Testis (tissue), 3 donors: Measurements from ENCODE around the gene MLXIPL. TPM values are rescaled to one million over a fixed set of nuclear protein-coding genes. Genes with fewer than 3 reads are reported as not detected.

Source experiments
- DNase-seq: peaks from one replicate; pipeline ENCODE4 v3.0.0-alpha.2; 2019
- H3K27ac ChIP-seq, 2 donors: fragments of 200-600 bp; sonication (generic); one replicate each; pipeline ENCODE4 v1.5.1; 2019
- H3K27me3 ChIP-seq: fragments of 200-600 bp; sonication (generic); one replicate; pipeline ENCODE4 v1.5.1; 2019
- H3K36me3 ChIP-seq: fragments of 200-600 bp; sonication (generic); one replicate; pipeline ENCODE4 v1.5.1; 2017; ENCODE audit warnings: low read depth; ENCODE audit errors: missing control alignments
- H3K4me1 ChIP-seq: fragments of 200-600 bp; sonication (generic); one replicate; pipeline ENCODE4 v1.5.1; 2019
- H3K4me3 ChIP-seq, 2 donors: fragments of 200-600 bp; sonication (generic); one replicate each; pipeline ENCODE4 v1.5.1; 2017 to 2019
- H3K9me3 ChIP-seq: fragments of 200-600 bp; sonication (generic); one replicate; pipeline ENCODE4 v1.5.1; 2017
- POLR2A ChIP-seq: fragments of 450-650 bp; IDR thresholded peaks from one replicate; pipeline ENCODE4 v1.6.1; 2017; ENCODE audit warnings: antibody characterized with exemption, mild to moderate bottlenecking, moderate library complexity
- WGBS, 2 donors: methylation state at CpG; one replicate each; pipeline ENCODE4 v1.1.5; 2018; 5-methylcytosine and 5-hydroxymethylcytosine counted together
- intact Hi-C: fragments of 100-400 bp; cut with DNase I; formaldehyde crosslinking; loops from one replicate; pipeline ENCODE4 v1.15.1; 2023; ENCODE audit warnings: low total_unique reads
- polyA plus RNA-seq: library from polyadenylated mRNA; stranded (reverse); fragments of 350-450 nt; fragmentation: Illumina TruSeq; extraction: RNeasy Lipid Tissue Mini Kit (QIAGEN cat#74804); gene quantifications from one replicate; pipeline ENCODE4 v1.2.3, GENCODE V29; 2014; ENCODE audit warnings: low read depth, low replicate concordance; ENCODE audit not compliant: insufficient read depth
- total RNA-seq, 2 donors: library from RNA; depleted of rRNA; stranded (reverse); fragments of >200 nt; gene quantifications; one replicate each; pipeline ENCODE4 v1.2.3, GENCODE V29; 2016
- TF ChIP-seq, protein P1 (sequence below), 3 experiments: fragments of 450-650 bp in 2 of 3; fragments of 200-600 bp in 1 of 3; sonication (generic) in 1 of 3; IDR thresholded peaks; one replicate each; pipeline ENCODE4 v1.5.1; 2016 to 2019; ENCODE audit warnings: antibody characterized with exemption in 3 of 3, mild to moderate bottlenecking in 2 of 3, moderate library complexity in 1 of 3

MLXIPL gene
- total and polyA plus RNA-seq, 3 donors from 2014 or later = 34.2 to 215 (median 160) TPM

DNA sequence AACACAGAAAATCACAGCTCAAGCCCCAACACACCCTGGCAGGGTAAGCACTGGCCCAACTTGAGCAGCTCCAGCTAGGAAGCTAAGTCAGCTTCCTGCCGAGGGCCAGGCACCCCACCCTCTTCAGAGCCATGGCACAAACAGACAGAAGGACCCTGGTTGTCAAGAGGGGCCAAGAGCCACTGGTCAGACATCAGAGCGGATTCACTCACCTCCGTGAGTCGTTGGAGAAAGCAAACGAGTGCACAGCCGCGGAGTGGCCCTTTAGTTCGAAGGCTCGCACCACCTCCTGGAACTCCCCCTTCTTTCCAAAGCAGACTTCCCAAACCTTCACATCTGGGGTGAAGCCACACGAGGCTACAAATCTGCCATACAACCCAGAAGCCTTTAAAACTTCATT, 53.3 kb downstream of the MLXIPL start:
- Histone ChIP-seq H3K4me1 (no peaks in the 10 kb centered on the region), H3K4me3 (no peak overlapping the region), H3K9me3 (no peaks in the 10 kb centered on the region), H3K36me3 (no peaks in the 10 kb centered on the region), H3K27ac (no peak overlapping the region), H3K27me3 (no peaks in the 10 kb centered on the region)
- intact Hi-C loops = no loop called here
- 92 to 93% methylated on average over 10 of the region's 10 CpGs for WGBS, 2 donors
- DNase-seq = no peak
- TF ChIP-seq, protein P1, sequence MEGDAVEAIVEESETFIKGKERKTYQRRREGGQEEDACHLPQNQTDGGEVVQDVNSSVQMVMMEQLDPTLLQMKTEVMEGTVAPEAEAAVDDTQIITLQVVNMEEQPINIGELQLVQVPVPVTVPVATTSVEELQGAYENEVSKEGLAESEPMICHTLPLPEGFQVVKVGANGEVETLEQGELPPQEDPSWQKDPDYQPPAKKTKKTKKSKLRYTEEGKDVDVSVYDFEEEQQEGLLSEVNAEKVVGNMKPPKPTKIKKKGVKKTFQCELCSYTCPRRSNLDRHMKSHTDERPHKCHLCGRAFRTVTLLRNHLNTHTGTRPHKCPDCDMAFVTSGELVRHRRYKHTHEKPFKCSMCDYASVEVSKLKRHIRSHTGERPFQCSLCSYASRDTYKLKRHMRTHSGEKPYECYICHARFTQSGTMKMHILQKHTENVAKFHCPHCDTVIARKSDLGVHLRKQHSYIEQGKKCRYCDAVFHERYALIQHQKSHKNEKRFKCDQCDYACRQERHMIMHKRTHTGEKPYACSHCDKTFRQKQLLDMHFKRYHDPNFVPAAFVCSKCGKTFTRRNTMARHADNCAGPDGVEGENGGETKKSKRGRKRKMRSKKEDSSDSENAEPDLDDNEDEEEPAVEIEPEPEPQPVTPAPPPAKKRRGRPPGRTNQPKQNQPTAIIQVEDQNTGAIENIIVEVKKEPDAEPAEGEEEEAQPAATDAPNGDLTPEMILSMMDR (IDR thresholded peaks at IDR 0.05) = no peak
- TF ChIP-seq POLR2A = no peak

DNA sequence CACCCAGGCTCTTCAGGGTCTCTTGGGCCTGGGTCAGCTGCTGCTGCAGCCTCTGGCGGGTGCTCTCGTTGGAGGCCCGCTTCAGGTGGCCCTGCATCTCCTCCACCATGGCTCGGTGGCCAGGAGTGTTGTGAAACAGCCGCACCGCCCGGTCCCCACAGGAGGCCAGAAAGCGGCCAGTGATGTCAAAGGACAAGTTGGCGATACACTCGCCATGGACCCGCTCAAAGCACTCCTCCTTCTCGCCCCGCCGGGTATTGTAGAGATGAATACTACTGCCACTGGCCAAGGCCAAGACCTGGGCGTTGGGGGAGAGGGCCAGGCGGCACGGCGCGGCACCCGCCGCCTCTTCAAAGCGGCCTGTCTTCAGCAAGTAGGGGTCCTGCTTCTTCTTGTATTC, 53.8 kb downstream of the MLXIPL start:
- intact Hi-C loops = no loop called here
- WGBS, 2 donors = 93% methylated on average over 20 to 21 of the region's 22 CpGs
- Histone ChIP-seq H3K27ac (no peak overlapping the region), H3K36me3 (no peaks in the 10 kb centered on the region), H3K9me3 (no peaks in the 10 kb centered on the region), H3K4me1 (peaks cover 3% of the 10 kb centered on the region), H3K27me3 (no peaks in the 10 kb centered on the region), H3K4me3 (no peak overlapping the region)
- TF ChIP-seq POLR2A = no peak
- TF ChIP-seq, protein P1 (IDR thresholded peaks at IDR 0.05) = no peak
- no peak for DNase-seq

DNA sequence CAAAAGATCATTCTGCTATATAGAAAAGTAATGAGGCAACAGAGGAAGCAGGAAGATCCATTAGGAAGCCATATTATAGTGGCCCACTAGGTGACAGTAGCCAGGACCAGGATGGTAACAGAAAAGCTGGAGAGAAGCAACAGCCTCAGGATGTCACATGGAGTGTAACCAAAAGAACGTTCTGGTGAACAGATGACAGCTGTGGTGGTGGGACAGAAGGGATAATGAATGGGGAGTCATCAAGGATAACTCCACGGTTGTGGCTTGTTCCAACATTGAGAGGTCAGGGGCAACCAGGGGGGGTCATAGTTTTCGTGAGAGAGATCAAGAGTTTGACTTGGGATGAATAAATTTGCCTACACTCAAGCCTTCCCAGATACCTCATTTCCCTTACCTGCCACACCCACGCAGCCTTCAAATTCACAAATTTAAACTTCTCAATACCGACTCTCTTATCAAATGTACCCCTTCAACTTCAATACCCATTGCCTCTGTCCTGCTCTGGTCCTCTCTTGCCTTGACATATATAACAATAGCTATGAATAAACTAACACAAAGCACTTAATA, 55.2 kb downstream of the MLXIPL start:
- DNase-seq = no peak
- H3K9me3 ChIP-seq = no peaks in the 10 kb centered on the region
- peaks cover 6% of the 10 kb centered on the region for H3K4me1 ChIP-seq
- H3K27ac ChIP-seq = no peak overlapping the region
- no peak overlapping the region for H3K4me3 ChIP-seq
- H3K27me3 ChIP-seq = no peaks in the 10 kb centered on the region
- no peaks in the 10 kb centered on the region for H3K36me3 ChIP-seq
- no peak for TF ChIP-seq POLR2A
- TF ChIP-seq, protein P1 (IDR thresholded peaks at IDR 0.05) = no peak
- WGBS, 2 donors = 67 to 69% methylated on average over 5 of the region's 5 CpGs
- intact Hi-C loops = no loop called here

DNA sequence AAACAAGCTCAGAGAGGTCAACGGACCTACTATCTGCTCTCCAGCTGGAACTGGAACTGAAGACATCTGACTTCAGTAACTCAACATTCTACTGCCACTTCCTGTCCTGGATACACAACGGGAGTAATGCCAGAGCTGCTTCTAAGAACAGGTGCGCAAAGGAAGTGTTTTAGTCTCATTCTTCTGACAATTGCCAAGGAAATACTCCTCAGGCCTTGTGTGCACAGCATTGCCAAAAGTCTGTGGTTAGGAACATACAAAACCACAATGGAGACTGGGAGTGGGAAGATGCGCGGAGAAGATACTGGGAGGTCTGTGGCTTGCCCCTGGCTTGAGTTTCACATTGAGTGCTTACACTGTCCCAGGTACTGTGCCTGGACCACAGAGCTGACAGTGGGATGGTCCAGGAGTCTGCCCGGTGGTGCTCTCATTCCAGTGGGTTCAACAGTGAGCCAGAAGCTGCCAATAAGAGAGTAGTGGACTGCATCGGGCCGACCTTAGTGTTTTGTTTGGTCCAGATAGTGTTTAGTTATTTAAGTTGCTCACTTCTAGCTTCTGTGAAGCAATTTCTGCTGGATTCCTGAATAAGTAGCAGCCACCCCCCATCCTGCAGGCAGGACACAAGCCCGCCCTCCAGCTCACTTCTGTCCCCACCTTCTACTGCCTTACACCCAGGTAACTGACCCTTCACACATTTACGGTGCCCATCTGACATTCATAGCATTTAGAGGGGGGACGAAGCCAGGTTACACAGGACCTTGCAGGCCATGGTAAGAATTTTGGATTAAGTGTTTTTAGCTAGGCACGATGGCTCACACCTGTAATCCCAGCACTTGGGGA, 56.3 kb downstream of the MLXIPL start:
- Histone ChIP-seq H3K4me3 (no peak overlapping the region), H3K27me3 (no peaks in the 10 kb centered on the region), H3K36me3 (no peaks in the 10 kb centered on the region), H3K4me1 (peaks cover 6% of the 10 kb centered on the region), H3K27ac (no peak overlapping the region), H3K9me3 (no peaks in the 10 kb centered on the region)
- intact Hi-C loops = no loop called here
- DNase-seq = no peak
- TF ChIP-seq, protein P1 (IDR thresholded peaks at IDR 0.05) = no peak
- WGBS, 2 donors = 70 to 72% methylated on average over 12 of the region's 12 CpGs
